Mesodermal cell (in vitro differentiated cells): ENCODE data around the gene AQP1.

Experiments
- H3K27ac ChIP-seq: 2 replicates; pipeline ENCODE4 v1.7.0; 2013; ENCODE audit warnings: mild to moderate bottlenecking, low read depth, low read length, moderate library complexity; ENCODE audit not compliant: severe bottlenecking
- H3K36me3 ChIP-seq: 2 replicates; pipeline ENCODE4 v1.7.1; 2013; ENCODE audit warnings: mild to moderate bottlenecking, low read length, moderate library complexity; ENCODE audit not compliant: control insufficient read depth, insufficient read depth
- H3K4me1 ChIP-seq: one replicate; pipeline ENCODE4 v1.7.1; 2013; ENCODE audit warnings: mild to moderate bottlenecking, low read length; ENCODE audit not compliant: insufficient read depth, control insufficient read depth, poor library complexity, severe bottlenecking
- H3K4me3 ChIP-seq: 2 replicates; pipeline ENCODE4 v1.7.0; 2013; ENCODE audit warnings: low read length, control low read depth, mild to moderate bottlenecking; ENCODE audit not compliant: insufficient read depth, poor library complexity, severe bottlenecking; ENCODE audit errors: extremely low read depth
- H3K9me3 ChIP-seq: 2 replicates; pipeline ENCODE4 v1.7.1; 2013; ENCODE audit warnings: mild to moderate bottlenecking, low read length, moderate library complexity; ENCODE audit not compliant: control insufficient read depth
- WGBS, 2 experiments: methylation state at CpG; one replicate each; pipeline ENCODE4 v1.1.5; 2013; ENCODE audit warnings: missing lambda C conversion rate in 2 of 2; ENCODE audit not compliant: insufficient coverage in 2 of 2; 5-methylcytosine and 5-hydroxymethylcytosine counted together

The AQP1 gene

DNA sequence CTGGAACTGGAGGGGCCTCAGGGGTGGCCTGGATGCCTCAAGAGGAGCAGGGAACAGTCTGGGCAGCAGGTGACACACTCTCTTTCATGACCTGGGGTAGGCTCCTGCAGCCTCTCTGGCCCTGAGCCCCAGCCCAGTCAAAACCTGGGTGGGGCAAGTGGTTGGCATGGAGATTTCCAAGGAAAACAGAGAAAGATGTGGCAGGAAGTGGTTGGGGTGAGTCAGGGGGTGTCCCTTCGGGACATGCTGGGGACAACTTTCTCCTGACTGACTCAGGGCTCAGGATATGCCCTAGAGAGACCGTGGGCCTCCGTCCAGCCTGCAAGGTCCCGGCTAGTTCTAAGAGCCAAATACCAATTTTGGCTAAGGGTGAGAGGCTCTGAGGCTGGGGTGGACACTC, 2.9 kb downstream of the AQP1 start:
- no peaks in the 10 kb centered on the region for H3K36me3 ChIP-seq
- peaks cover 34% of the 10 kb centered on the region for H3K4me1 ChIP-seq
- no peaks in the 10 kb centered on the region for H3K9me3 ChIP-seq
- H3K4me3 ChIP-seq = no peak overlapping the region
- 50 to 90% methylated on average over 1 to 3 of the region's 4 CpGs for WGBS, 2 experiments
- peak overlapping the region; percentile 67 for H3K27ac ChIP-seq

GRCh38 chr7:30915005-30915601, 3.5 kb downstream of the AQP1 start:
- 69 to 78% methylated on average over 9 to 11 of the region's 11 CpGs for WGBS, 2 experiments
- Histone ChIP-seq H3K9me3 (no peaks in the 10 kb centered on the region), H3K27ac (peak overlapping the region; percentile 67), H3K4me3 (no peak overlapping the region), H3K4me1 (peaks cover 35% of the 10 kb centered on the region), H3K36me3 (no peaks in the 10 kb centered on the region)

- no peak overlapping the region for H3K4me3 ChIP-seq
- no peaks in the 10 kb centered on the region for H3K9me3 ChIP-seq
- WGBS, 2 experiments = 85 to 95% methylated on average over 2 to 6 of the region's 6 CpGs
- H3K36me3 ChIP-seq = no peaks in the 10 kb centered on the region
- H3K4me1 ChIP-seq = peaks cover 42% of the 10 kb centered on the region
- H3K27ac ChIP-seq = no peak overlapping the region
Measured at GRCh38 chr7:30915751-30916150, 4.1 kb downstream of the AQP1 start.

- Histone ChIP-seq H3K36me3 (no peaks in the 10 kb centered on the region), H3K4me1 (peaks cover 47% of the 10 kb centered on the region), H3K27ac (no peak overlapping the region), H3K9me3 (no peaks in the 10 kb centered on the region), H3K4me3 (no peak overlapping the region)
- 82 to 84% methylated on average over 3 of the region's 3 CpGs for WGBS, 2 experiments
Measured at GRCh38 chr7:30916255-30916654, 4.6 kb downstream of the AQP1 start.

- H3K4me3 ChIP-seq = no peak overlapping the region
- H3K4me1 ChIP-seq = peaks cover 49% of the 10 kb centered on the region
- H3K27ac ChIP-seq = no peak overlapping the region
- whole genome bisulfite sequencing, 2 experiments = 80 to 88% methylated on average over 6 to 7 of the region's 7 CpGs
- no peaks in the 10 kb centered on the region for H3K9me3 ChIP-seq
- H3K36me3 ChIP-seq = no peaks in the 10 kb centered on the region
Measured at GRCh38 chr7:30916767-30917166, 5.1 kb downstream of the AQP1 start.

DNA sequence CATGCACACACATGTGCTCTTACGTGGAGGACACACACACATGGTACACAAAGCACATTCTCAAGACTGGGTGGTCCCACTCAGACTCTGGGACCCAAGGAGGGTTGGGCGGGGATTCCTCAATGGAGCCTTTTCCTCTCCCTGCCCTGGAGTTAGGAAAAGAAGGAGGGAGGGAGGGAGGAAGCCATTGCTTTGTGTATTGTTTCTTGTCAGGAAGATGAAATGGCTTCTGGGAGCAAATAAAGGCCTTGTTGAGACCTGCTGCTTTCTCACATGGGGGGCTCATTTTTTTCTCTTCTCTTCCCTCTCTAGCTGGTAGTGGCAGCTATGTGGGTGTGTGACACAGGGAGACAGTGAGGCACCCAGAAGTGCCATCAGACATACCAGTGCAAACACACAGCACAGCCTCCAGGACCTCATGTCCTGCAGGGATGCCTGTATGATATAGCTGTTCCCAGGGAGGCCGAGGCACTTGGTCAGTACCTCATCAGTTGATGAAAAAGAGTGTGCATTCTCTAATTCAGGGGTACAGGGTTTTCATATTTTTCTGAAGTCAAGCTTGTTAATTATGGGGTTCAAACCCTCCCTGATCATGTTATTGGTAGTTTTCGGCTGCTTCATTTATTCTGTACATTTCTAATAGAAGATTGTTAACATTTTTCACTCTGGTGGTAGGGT, 5.7 kb downstream of the AQP1 start:
- peaks cover 49% of the 10 kb centered on the region for H3K4me1 ChIP-seq
- no peaks in the 10 kb centered on the region for H3K36me3 ChIP-seq
- H3K27ac ChIP-seq = no peak overlapping the region
- WGBS, 2 experiments = 92 to 100% methylated on average over 1 to 2 of the region's 4 CpGs
- H3K4me3 ChIP-seq = no peak overlapping the region
- H3K9me3 ChIP-seq = no peaks in the 10 kb centered on the region

DNA sequence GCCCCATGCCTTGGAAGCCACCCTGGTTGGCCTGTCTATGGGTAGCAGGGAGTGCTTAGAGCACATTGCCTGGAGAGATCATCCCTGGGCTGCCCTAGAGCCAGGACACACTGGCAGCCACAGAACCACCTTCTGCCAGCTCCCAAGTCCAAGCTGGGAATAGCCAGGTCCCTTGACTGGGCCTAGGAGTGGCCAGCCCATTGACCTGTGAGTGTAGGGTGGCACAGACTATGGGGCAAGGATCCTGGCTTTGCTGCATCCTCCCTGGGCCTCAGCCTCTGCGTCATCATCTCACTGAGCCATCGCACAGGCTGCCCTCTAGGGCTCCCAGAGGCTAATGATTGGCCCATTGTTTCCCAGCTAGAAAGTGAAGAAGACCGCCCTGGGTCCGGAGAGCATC, 7.0 kb downstream of the AQP1 start:
- H3K36me3 ChIP-seq = no peaks in the 10 kb centered on the region
- H3K27ac ChIP-seq = no peak overlapping the region
- H3K4me3 ChIP-seq = no peak overlapping the region
- H3K9me3 ChIP-seq = no peaks in the 10 kb centered on the region
- WGBS, 2 experiments = 83 to 92% methylated on average over 2 to 4 of the region's 4 CpGs
- peaks cover 54% of the 10 kb centered on the region for H3K4me1 ChIP-seq

- Histone ChIP-seq H3K9me3 (no peaks in the 10 kb centered on the region), H3K4me1 (peaks cover 39% of the 10 kb centered on the region), H3K36me3 (no peaks in the 10 kb centered on the region), H3K4me3 (no peak overlapping the region), H3K27ac (no peak overlapping the region)
- WGBS, 2 experiments = 93 to 94% methylated on average over 8 to 10 of the region's 11 CpGs
Measured at GRCh38 chr7:30920021-30920583, 8.4 kb downstream of the AQP1 start.

GRCh38 chr7:30920584-30921539, 9.2 kb downstream of the AQP1 start:
- 82 to 92% methylated on average over 6 to 7 of the region's 9 CpGs for WGBS, 2 experiments
- Histone ChIP-seq H3K4me1 (peaks cover 32% of the 10 kb centered on the region), H3K4me3 (no peak overlapping the region), H3K27ac (peak overlapping the region; percentile 88), H3K36me3 (no peaks in the 10 kb centered on the region), H3K9me3 (no peaks in the 10 kb centered on the region)

- Histone ChIP-seq H3K4me3 (no peak overlapping the region), H3K9me3 (peaks cover 2% of the 10 kb centered on the region), H3K27ac (peak overlapping the region; percentile 88), H3K36me3 (no peaks in the 10 kb centered on the region), H3K4me1 (peaks cover 26% of the 10 kb centered on the region)
- 95% methylated on average over 9 to 18 of the region's 19 CpGs for WGBS, 2 experiments
Measured at GRCh38 chr7:30921540-30922401, 10.1 kb downstream of the AQP1 start.
